PC-3 (cell line): ENCODE results near the gene SPIRE1.

Experiments used
- CTCF ChIP-seq: fragments of 300-600 bp; sonication (generic); conservative IDR thresholded peaks from 2 replicates; pipeline ENCODE4 v1.5.1; 2017; ENCODE audit warnings: antibody characterized with exemption, low read depth, mild to moderate bottlenecking, low read length
- EZH2phosphoT487 ChIP-seq: fragments of 300-600 bp; sonication (generic); IDR thresholded peaks from 2 replicates; pipeline ENCODE4 v1.6.1; 2018; ENCODE audit warnings: mild to moderate bottlenecking, antibody characterized with exemption, low read length, borderline replicate concordance

DNA sequence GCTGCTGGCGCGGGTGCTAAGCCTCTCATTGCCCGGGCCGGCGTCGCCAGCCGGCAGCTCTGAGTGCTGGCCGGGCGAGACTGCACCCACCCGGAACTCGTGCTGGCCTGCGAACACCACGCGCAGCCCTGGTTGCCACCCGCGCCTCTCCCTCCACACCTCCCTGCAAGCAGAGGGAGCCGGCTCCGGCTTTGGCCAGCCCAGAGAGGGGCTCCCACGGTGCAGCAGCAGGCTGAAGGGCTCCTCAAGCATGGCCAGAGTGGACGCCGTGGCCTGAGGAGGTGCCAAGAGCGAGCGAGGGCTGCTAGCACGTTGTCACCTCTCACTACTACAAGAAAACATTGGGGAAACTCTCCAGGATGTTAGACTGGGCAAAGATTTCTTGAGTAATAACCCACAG is 98.6 kb downstream of the SPIRE1 start:
- no peak for TF ChIP-seq CTCF
- no peak for TF ChIP-seq EZH2phosphoT487
